Right lobe of liver (tissue), 6 donors: ENCODE measurements around the gene POPDC2. TPM values are rescaled to one million over a fixed set of nuclear protein-coding genes. Genes with fewer than 3 reads are reported as not detected.
A peak's percentile ranks its signal among the peaks of the same experiment; 100 is the strongest.

ENCODE experiments used
- ATAC-seq, 4 donors: fragments of 200-7000 bp; cut with Tn5 transposase; one replicate each; pipeline ENCODE4 v1.9.1; 2020; ENCODE audit warnings: mild to moderate bottlenecking in 4 of 4, moderate library complexity in 4 of 4
- DNase-seq, 3 donors: peaks; one replicate each; pipeline ENCODE4 v3.0.0-alpha.2; 2020
- H3K27ac ChIP-seq, 3 donors: fragments of 200-600 bp; one replicate each; pipeline ENCODE4 v1.8.0; 2022
- H3K27me3 ChIP-seq, 2 donors: fragments of 200-600 bp; one replicate each; pipeline ENCODE4 v1.8.0; 2022
- H3K36me3 ChIP-seq, 4 donors: fragments of 200-600 bp; sonication (generic) in 1 of 4; one replicate each; pipeline versions ENCODE4 v1.5.1 to v1.8.0; 2017 to 2022; ENCODE audit warnings: control low read depth in 1 of 4
- H3K4me1 ChIP-seq, 4 donors: fragments of 200-600 bp; sonication (generic) in 1 of 4; one replicate each; pipeline versions ENCODE4 v1.5.1 to v1.8.0; 2017 to 2022; ENCODE audit warnings: control low read depth in 1 of 4
- H3K4me3 ChIP-seq, 3 donors: fragments of 200-600 bp; one replicate each; pipeline ENCODE4 v1.8.0; 2022
- H3K9me3 ChIP-seq, 4 donors: fragments of 200-600 bp; sonication (generic) in 1 of 4; one replicate each; pipeline versions ENCODE4 v1.5.1 to v1.8.0; 2017 to 2022; ENCODE audit warnings: control low read depth in 1 of 4
- POLR2A ChIP-seq: fragments of 450-650 bp; IDR thresholded peaks from one replicate; pipeline ENCODE4 v1.6.1; 2017; ENCODE audit warnings: antibody characterized with exemption, mild to moderate bottlenecking
- WGBS: methylation state at CpG from one replicate; pipeline ENCODE4 v1.1.6; 2018; ENCODE audit warnings: low coverage, low lambda C conversion rate; ENCODE audit not compliant: insufficient coverage; ENCODE audit errors: missing lambda C conversion rate; 5-methylcytosine and 5-hydroxymethylcytosine counted together
- intact Hi-C, 2 donors: fragments of 100-400 bp; cut with DNase I; formaldehyde crosslinking; loops; one replicate each; pipeline versions ENCODE4 v1.11.2 to v1.14.1; 2022
- long read RNA-seq: library from polyadenylated mRNA; unstranded; transcript quantifications from one replicate; pipeline ENCODE4 v2.0.0, GENCODE V29; 2019
- total RNA-seq, 6 experiments: library from RNA; depleted of rRNA in 2 of 6; stranded (reverse); fragments of >200 nt in 2 of 6; fragmentation: NEBNext Ultra II Directional in 3 of 6; extraction: Animal tissue kit (Norgen Biotek cat#: 25700) in 3 of 6; gene quantifications; one replicate each; pipeline versions ENCODE4 v1.1.0 to v1.2.4, GENCODE V29; 2016 to 2023
- TF ChIP-seq, protein P1 (sequence below), 4 donors: fragments of 200-600 bp in 3 of 4; fragments of 450-650 bp in 1 of 4; IDR thresholded peaks; one replicate each; pipeline versions ENCODE4 v1.5.1 to v1.8.0; 2016 to 2022; ENCODE audit warnings: antibody characterized with exemption in 4 of 4, mild to moderate bottlenecking in 2 of 4
- donor health status: DM: no; HTN: yes; CAD: no.
- donor health status: DM: no; HTN: no; CAD: no.
- donor health status: DM: no; HTN: no; CAD: no.
- donor health status: DM: no; HTN: yes; CAD: no.
- donor health status: DM: no; HTN: yes; CAD: no.

POPDC2 gene, protein sequence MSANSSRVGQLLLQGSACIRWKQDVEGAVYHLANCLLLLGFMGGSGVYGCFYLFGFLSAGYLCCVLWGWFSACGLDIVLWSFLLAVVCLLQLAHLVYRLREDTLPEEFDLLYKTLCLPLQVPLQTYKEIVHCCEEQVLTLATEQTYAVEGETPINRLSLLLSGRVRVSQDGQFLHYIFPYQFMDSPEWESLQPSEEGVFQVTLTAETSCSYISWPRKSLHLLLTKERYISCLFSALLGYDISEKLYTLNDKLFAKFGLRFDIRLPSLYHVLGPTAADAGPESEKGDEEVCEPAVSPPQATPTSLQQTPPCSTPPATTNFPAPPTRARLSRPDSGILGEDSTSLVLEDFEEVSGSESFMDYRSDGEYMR
- under 1 TPM; 0.43 to 0.92 (median 0.68) TPM for total RNA-seq
- long read RNA-seq = 0 reads

DNA sequence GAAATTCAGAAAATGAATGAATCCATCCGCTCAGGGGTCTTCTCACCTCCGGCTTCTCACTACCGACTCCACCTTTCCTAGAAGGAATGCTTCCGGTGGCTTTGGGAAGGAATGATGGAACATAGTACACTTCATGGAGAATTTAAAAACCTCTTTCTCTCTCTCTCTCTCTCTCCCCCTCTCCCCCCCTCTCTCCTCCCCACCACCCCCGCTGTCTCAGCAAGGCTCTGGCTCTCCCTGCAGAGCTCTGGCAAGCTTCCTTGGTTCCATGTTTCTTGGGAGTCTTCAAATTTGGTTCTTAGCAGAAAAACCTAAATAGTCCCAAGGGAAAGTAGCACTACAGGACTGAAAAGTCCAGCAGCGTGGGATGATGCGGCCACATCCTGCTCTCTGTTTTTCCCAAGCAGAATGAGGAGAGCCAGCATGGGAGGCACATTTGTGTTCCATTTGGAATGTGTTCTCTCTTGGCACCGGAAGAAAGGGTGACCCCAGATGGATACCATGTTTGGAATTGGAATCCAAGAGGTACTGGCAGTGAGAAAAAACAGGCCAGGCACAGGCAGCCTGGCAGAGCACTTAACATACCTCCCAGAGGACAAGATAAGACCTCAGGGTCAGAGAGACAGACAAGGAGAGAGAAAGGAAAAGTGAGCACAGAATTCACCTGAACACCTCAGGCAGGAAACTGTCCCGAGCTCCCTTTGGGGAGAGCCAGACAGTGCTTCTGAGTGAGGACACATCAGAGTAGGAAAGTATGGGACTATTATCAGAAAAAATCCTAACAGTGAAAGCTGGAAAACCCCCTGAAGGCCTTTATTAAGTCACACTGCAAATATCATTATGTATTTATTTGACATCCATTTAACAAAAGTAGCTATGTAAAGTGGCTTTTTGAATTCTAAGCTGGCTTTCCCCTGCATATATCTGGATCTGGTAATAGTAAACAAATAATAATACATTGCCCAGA, at the start of gene POPDC2:
Gene POPDC2, minus strand, starts transcription at position 116 of the 967 bp plus-strand sequence. CDS start 166 bp downstream, outside the sequence.
- no peak for ATAC-seq
- H3K36me3 ChIP-seq = no peaks in the 10 kb centered on the region
- intact Hi-C loops = no loop called here
- no peak within 1 kb of the TSS for H3K27ac ChIP-seq
- DNase-seq = no peak
- H3K27me3 ChIP-seq = no peaks in the 10 kb centered on the region
- WGBS = 74% methylated on average over 6 of the region's 9 CpGs
- no peaks in the 10 kb centered on the region for H3K9me3 ChIP-seq
- no peaks in the 10 kb centered on the region for H3K4me1 ChIP-seq
- no peak for TF ChIP-seq POLR2A
- TF ChIP-seq, protein P1, sequence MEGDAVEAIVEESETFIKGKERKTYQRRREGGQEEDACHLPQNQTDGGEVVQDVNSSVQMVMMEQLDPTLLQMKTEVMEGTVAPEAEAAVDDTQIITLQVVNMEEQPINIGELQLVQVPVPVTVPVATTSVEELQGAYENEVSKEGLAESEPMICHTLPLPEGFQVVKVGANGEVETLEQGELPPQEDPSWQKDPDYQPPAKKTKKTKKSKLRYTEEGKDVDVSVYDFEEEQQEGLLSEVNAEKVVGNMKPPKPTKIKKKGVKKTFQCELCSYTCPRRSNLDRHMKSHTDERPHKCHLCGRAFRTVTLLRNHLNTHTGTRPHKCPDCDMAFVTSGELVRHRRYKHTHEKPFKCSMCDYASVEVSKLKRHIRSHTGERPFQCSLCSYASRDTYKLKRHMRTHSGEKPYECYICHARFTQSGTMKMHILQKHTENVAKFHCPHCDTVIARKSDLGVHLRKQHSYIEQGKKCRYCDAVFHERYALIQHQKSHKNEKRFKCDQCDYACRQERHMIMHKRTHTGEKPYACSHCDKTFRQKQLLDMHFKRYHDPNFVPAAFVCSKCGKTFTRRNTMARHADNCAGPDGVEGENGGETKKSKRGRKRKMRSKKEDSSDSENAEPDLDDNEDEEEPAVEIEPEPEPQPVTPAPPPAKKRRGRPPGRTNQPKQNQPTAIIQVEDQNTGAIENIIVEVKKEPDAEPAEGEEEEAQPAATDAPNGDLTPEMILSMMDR (IDR thresholded peaks at IDR 0.05) = no peak
- no peak within 1 kb of the TSS for H3K4me3 ChIP-seq

DNA sequence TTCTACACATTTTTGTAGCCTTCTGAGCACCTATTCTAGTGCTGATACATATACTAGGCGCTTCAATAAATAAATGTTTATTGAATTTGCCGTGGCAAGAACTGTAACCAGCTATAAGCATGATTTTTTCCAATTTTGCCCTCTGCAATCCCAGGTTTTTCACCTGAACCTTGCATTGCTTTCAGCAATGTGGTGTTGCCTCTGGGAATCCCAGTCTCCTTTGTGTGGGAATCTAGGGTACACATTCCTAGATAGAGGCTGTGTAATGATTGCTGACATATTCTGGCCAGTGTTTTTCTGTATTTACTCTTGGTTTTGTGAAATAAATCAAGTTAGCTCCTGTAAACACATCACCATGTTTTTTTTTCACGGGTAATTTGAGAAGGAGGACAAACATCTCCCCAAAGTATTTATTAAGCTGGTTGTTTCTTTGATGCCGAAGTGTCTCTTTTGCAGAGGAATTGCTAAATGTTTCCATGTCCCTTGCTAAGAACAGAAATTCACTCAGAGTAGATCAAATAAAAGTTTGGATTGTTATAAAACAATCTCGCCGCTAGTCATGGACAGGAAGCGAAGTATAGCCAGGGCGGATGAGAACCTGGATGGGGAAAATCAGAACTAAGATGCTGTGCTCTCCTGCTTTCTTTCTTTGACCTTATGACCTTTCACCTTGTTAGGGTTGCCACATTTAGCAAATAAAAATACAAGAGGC, 43.6 kb upstream of the POPDC2 start:
- ATAC-seq (peak; percentile 3 to 58 (median 32)), DNase-seq (no peak)
- TF ChIP-seq POLR2A = no peak
- TF ChIP-seq, protein P1 (IDR thresholded peaks at IDR 0.05) = no peak
- Histone ChIP-seq H3K9me3 (no peaks in the 10 kb centered on the region), H3K4me3 (no peak overlapping the region), H3K36me3 (no peaks in the 10 kb centered on the region), H3K27me3 (no peaks in the 10 kb centered on the region), H3K27ac (no peak overlapping the region), H3K4me1 (peaks cover 0 to 16% (median 5%) of the 10 kb centered on the region in 4 donors)
- 18% methylated on average over 8 of the region's 8 CpGs for WGBS
- intact Hi-C loops = no loop called here

DNA sequence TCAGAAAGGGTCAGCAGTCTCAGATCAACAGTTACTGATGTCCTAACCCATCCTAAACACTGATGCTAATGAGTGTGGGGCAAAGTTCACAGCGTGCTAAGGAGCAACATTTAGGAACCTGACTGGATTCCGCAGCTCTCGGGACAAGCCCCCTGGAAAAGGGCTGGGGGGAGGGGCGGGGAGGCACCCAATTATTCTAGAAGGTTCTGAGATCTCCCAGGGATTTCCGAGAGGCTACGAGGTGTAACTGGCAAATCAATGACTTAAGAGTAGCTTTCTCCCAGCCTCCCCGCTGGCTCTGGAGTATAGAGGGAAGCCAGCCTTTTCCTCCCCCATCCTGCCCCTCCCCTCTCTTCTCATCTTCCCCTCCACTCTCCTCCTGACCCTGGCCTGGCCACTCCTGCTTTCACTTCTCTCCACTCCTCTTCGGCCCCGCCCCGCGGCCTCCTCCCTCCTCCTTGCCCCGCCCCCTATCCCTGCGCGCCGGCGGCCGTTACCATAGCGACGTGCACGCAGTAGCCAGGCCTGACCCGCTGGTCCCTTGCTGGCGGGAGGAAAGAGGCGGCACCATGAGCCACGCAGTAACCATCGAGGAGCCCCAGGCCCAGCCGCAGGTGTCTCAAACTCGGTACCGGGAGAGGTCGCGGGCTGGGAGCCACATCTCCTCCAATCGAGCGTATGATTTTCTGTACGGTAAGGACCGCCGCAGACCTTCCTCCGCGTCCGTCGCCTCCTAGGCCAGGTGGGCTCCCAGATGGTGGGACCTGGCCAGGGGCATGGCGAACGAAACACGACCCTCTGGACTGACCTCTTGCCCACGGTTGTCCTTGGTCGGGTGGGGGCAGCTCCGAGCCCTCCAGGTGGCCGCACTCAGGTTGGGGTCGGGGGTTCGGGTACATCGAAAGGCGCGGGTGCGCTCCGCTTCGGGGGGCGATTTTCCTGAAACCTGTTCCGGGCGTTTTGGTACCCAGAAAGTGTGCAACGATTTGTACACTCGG, 42.4 kb upstream of the POPDC2 start, which contains the start of gene CFAP91:
Gene CFAP91, plus strand, starts transcription at position 493 of the 998 bp plus-strand sequence. Its CDS starts 77 bp downstream, at position 570.
- 2% methylated on average over 31 of the region's 59 CpGs for WGBS
- Histone ChIP-seq H3K27me3 (no peaks in the 10 kb centered on the region), H3K4me3 (peak within 1 kb of the TSS; percentile 36 to 53 (median 43)), H3K4me1 (peaks cover 0 to 16% (median 5%) of the 10 kb centered on the region in 4 donors), H3K9me3 (no peaks in the 10 kb centered on the region), H3K27ac (peak within 1 kb of the TSS in 1 of 3 donors; percentile 5), H3K36me3 (no peaks in the 10 kb centered on the region)
- ATAC-seq (peak; percentile 97 to 99 (median 98)), DNase-seq (peak; percentile 96 to 98 (median 98))
- peak; percentile 3 for TF ChIP-seq POLR2A
- TF ChIP-seq, protein P1 (IDR thresholded peaks at IDR 0.05) = no peak
- intact Hi-C loops = no loop called here
